Activated naive CD8-positive, alpha-beta T cell treated with anti-CD3 and anti-CD28 coated beads, Interleukin-2, amount 50 U/mL, for 16 hours (primary cell): ENCODE data around the gene THNSL1.

Source experiments
- DNase-seq: peaks from one replicate; pipeline ENCODE4 v3.0.0-alpha.2; 2020; ENCODE audit warnings: low read depth, low spot score

Gene THNSL1

GRCh38 chr10:25057886-25058285 is 41.5 kb downstream of the THNSL1 start:
- DNase-seq = no peak

- no peak for DNase-seq
Observed at GRCh38 chr10:25059990-25060389, 43.6 kb downstream of the THNSL1 start.

GRCh38 chr10:25061125-25061524 is 44.7 kb downstream of the THNSL1 start:
- DNase-seq = no peak

GRCh38 chr10:25061711-25062449 is 45.5 kb downstream of the THNSL1 start:
- DNase-seq = no peak

- DNase-seq = no peak
Observed at GRCh38 chr10:25063157-25063556, 46.7 kb downstream of the THNSL1 start.

- DNase-seq = no peak
Observed at GRCh38 chr10:25063644-25064043, 47.2 kb downstream of the THNSL1 start.

GRCh38 chr10:25064401-25064800 is 48.0 kb downstream of the THNSL1 start:
- DNase-seq = no peak

- no peak for DNase-seq
Observed at GRCh38 chr10:25065761-25066476, 49.5 kb downstream of the THNSL1 start.

- DNase-seq = no peak
Observed at GRCh38 chr10:25068152-25069058, 52.0 kb downstream of the THNSL1 start.

GRCh38 chr10:25071227-25071626 is 54.8 kb downstream of the THNSL1 start:
- no peak for DNase-seq

GRCh38 chr10:25072786-25073185 is 56.4 kb downstream of the THNSL1 start:
- DNase-seq = no peak

- DNase-seq = no peak
Observed at GRCh38 chr10:25075825-25076224, 59.4 kb downstream of the THNSL1 start.
